ENCODE results near the gene E2F3.
A peak's percentile ranks its signal among the peaks of the same experiment; 100 is the strongest.

The E2F3 gene

GRCh38 chr6:20404641-20405032 is 3.0 kb downstream of the E2F3 start:
- in situ Hi-C loops (cut with MboI; ENCODE audit: low pct_unique_long_range_greater_than_20kb, low sequenced_read_pairs, unreplicated experiment) = no loop called here

DNA sequence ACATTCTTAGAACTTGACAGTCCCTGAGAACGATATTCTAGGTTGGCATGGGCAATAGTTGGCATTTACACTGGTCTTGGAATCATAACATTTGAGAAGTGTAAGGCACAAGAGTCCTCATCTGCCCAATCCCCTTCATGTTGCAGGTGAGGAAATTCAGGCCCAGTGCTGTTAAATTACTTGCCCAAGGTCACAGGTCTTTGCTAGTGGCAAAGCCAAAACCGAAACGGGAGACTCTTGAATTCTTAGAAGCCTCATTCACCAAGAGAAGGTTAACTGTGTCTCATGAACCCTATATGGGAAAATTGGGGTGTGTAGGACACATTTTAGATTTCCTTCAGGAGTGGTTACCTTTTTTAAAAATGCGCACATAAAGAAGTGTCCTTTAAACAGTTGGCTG is 7.2 kb downstream of the E2F3 start:
- DNase-seq (ENCODE audit: low spot score) = no peak
- in situ Hi-C loops (cut with MboI; ENCODE audit: low pct_unique_long_range_greater_than_20kb, low sequenced_read_pairs, unreplicated experiment) = no loop called here
- TF ChIP-seq, protein P1, sequence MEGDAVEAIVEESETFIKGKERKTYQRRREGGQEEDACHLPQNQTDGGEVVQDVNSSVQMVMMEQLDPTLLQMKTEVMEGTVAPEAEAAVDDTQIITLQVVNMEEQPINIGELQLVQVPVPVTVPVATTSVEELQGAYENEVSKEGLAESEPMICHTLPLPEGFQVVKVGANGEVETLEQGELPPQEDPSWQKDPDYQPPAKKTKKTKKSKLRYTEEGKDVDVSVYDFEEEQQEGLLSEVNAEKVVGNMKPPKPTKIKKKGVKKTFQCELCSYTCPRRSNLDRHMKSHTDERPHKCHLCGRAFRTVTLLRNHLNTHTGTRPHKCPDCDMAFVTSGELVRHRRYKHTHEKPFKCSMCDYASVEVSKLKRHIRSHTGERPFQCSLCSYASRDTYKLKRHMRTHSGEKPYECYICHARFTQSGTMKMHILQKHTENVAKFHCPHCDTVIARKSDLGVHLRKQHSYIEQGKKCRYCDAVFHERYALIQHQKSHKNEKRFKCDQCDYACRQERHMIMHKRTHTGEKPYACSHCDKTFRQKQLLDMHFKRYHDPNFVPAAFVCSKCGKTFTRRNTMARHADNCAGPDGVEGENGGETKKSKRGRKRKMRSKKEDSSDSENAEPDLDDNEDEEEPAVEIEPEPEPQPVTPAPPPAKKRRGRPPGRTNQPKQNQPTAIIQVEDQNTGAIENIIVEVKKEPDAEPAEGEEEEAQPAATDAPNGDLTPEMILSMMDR (IDR thresholded peaks at IDR 0.05; ENCODE audit: extremely low read depth, insufficient read depth, missing control alignments) = no peak

More at GRCh38 chr6:20404641-20405032, 3.0 kb downstream of the E2F3 start:
- TF ChIP-seq, protein P1 (IDR thresholded peaks at IDR 0.05; ENCODE audit: extremely low read depth, insufficient read depth, missing control alignments) = peak; percentile 64
- peak; percentile 66 for DNase-seq (ENCODE audit: low spot score)

- TF ChIP-seq, protein P1 (IDR thresholded peaks at IDR 0.05; ENCODE audit: extremely low read depth, insufficient read depth, missing control alignments) = no peak
- in situ Hi-C loops (cut with MboI; ENCODE audit: low pct_unique_long_range_greater_than_20kb, low sequenced_read_pairs, unreplicated experiment) = no loop called here
- peak; percentile 45 for DNase-seq (ENCODE audit: low spot score)
Observed at GRCh38 chr6:20409427-20409971, 7.8 kb downstream of the E2F3 start.

DNA sequence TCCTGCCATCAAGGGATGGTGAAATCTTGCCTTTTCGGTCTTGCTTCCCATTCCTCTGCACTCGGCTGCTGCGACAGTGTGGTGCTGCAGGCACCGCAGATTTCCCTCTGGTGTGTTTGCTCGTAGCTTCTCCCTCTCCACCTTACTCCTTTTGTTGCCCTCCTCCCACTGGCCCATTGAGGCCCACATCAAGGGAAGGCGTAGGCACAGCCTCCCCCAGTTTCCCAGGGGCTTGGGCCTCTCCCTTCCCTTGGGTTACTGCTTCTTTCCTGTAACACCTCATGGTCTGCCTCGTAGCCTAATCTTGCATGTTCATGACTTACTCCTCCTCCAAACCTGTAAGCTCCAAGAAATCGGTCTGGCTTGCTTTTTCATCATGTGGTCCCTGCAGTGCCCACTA is 9.9 kb downstream of the E2F3 start:
- in situ Hi-C loops (cut with MboI; ENCODE audit: low pct_unique_long_range_greater_than_20kb, low sequenced_read_pairs, unreplicated experiment) = no loop called here
- TF ChIP-seq, protein P1 (IDR thresholded peaks at IDR 0.05; ENCODE audit: extremely low read depth, insufficient read depth, missing control alignments) = no peak
- DNase-seq (ENCODE audit: low spot score) = no peak

- TF ChIP-seq, protein P1 (IDR thresholded peaks at IDR 0.05; ENCODE audit: extremely low read depth, insufficient read depth, missing control alignments) = no peak
- in situ Hi-C loops (cut with MboI; ENCODE audit: low pct_unique_long_range_greater_than_20kb, low sequenced_read_pairs, unreplicated experiment) = no loop called here
- no peak for DNase-seq (ENCODE audit: low spot score)
Observed at GRCh38 chr6:20411953-20412681, 10.4 kb downstream of the E2F3 start.

DNA sequence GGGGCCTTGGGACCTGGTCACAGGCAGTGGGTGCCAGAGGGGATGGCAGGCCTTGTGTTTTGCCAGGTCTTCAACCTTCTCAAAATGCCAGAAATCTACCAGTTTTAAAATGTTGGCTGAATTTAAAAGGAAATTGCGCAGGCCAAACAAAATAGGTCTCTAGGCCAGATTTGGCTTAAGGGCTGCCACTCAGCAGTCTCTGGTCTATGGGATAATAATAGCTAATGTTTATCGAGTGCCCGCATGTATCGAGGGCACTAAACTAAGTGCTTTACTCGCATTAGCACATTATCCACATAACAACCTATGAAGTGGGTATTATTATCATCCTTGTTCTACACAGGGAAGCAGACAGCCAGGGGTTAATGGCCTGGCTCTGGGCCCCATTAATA is 11.0 kb downstream of the E2F3 start:
- DNase-seq (ENCODE audit: low spot score) = no peak
- in situ Hi-C loops (cut with MboI; ENCODE audit: low pct_unique_long_range_greater_than_20kb, low sequenced_read_pairs, unreplicated experiment) = no loop called here
- TF ChIP-seq, protein P1 (IDR thresholded peaks at IDR 0.05; ENCODE audit: extremely low read depth, insufficient read depth, missing control alignments) = no peak

Data from GM13977 (cell line).